HG03460 (cell line): ENCODE measurements around the gene TASP1.
"Not testable (repeated sequence)": the region's sequence is repeated elsewhere in the genome, so short reads cannot be mapped to it uniquely, and the experiment has no call there.

Source experiments
- ATAC-seq: cut with Tn5 transposase; IDR thresholded peaks from one replicate; pipeline ENCODE4 v1.9.1; 2021; ENCODE audit not compliant: unreplicated experiment

The TASP1 gene

GRCh38 chr20:13650474-13650873 is 11.7 kb upstream of the TASP1 start:
- no peak for ATAC-seq

- no peak for ATAC-seq
Measured at GRCh38 chr20:13648291-13649228, 9.8 kb upstream of the TASP1 start.

DNA sequence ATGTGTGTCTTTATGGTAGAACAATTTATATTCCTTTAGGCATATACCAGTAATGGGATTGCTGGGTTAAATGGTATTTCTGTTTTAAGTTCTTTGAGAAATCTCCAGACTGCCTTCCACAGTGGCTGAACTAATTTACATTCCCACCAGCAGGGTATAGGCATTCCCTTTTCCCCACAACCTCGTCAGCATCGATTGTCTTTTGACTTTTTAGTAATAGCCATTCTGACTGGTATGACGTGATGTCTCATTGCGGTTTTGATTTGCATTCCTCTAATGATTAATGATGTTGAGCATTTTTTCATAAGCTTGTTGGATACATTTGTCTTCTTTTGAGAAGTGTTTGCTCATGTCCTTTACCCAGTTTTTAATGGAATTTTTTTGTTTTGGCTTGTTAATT is 5.3 kb upstream of the TASP1 start:
- no peak for ATAC-seq

DNA sequence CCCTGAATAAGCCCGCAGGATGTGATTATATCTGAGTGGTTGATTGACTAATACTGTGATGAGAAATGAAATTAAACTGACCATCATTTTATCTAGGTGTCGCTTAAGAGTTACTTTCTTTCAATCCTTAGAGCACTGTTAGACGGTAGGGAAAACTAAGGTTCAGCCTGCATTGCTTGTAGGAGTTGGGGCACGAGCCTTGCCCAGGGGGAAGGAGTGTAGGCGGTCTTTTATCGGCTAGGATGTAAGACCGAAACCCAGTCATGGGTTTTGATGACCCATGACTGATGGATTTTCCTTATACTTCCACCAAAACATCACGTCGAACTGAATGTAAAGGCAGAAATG is 392 bp upstream of the TASP1 start:
- ATAC-seq: no peak

GRCh38 chr20:13638162-13638495 is 603 bp downstream of the TASP1 start:
- ATAC-seq: no peak

- ATAC-seq: no peak
Measured at GRCh38 chr20:13632431-13632830, 6.3 kb downstream of the TASP1 start.

DNA sequence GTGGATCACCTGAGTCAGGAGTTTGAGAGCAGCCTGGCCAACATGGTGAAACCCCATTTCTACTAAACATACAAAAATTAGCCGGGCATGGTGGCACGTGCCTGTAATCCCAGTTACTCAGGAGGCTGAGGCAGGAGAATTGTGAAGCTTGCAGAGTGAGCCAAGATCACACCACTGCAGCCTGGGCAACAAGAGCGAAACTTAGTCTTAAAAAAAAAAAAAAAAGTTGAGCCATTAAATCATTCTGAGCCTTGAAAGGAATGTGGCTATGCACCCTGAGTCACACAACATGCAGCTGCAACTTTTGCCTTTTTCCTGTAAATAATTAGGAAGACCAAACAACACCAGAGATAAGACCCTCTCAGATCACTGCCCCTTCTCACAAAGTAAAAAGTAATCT is 11.2 kb downstream of the TASP1 start:
- not testable (repeated sequence) for ATAC-seq

DNA sequence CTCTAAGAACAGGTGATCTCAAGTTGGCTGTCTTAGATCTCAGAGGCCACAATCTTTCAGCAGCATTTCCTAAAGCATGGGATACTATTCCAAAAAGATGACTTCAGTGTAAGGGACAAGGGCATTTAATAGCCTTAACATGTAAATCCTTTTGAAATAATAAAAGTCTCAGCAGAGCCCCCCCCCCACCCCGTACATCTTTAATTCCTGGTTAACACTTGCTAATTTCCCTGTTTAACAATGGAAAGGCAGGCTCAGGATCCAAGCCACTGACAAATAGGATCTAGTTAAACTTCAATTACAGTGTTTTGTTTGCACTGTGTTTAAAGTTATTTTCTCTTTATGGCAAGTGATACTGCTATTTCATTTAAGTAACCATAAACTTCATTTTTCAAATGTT is 12.0 kb downstream of the TASP1 start:
- no peak for ATAC-seq

- ATAC-seq: no peak
Measured at GRCh38 chr20:13625304-13625979, 13.3 kb downstream of the TASP1 start.

GRCh38 chr20:13619415-13619814 is 19.3 kb downstream of the TASP1 start:
- not testable (repeated sequence) for ATAC-seq

GRCh38 chr20:13618456-13618855 is 20.3 kb downstream of the TASP1 start:
- ATAC-seq: not testable (repeated sequence)

DNA sequence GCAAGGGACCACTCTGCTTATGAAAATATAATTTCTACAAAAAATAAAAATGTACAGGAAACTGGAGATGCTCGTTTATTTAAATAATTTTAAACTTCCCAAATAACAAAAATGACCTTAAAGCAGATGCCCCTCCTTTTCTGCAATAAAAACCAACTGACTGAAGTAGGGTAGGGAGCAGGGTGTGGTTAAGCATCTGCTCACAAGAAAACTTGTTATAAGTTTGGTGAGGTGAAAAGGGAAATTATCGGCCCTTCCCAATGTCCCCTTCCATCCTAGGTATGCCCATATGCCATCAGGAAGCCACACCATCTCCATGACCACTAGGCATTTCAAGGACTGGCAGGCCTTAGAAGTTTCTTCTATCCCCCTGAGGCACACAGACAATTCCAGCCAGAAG is 21.1 kb downstream of the TASP1 start:
- ATAC-seq: not testable (repeated sequence)

GRCh38 chr20:13616713-13617112 is 22.0 kb downstream of the TASP1 start:
- ATAC-seq: not testable (repeated sequence)

GRCh38 chr20:13613917-13614316 is 24.8 kb downstream of the TASP1 start:
- no peak for ATAC-seq

- ATAC-seq: no peak
Measured at GRCh38 chr20:13611611-13612125, 27.1 kb downstream of the TASP1 start.

DNA sequence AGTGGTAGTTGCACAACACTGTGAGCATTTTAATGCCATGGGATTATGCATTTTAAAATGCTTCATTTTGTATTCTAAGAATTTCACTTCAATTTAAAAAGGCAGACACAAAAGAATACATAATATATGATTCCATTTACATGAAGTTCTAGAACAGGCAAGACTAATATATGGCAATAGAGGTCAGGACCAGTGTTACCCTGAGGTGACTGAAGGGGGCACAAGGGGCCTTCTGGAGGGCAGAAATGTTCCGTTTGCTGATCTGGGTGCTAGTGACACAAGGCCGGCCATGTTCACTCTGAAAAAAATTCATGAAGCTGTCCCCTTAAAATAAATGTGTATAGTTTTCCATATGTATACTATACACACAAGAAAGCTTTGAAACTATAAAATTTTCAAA is 28.5 kb downstream of the TASP1 start:
- ATAC-seq: no peak

- ATAC-seq: no peak
Measured at GRCh38 chr20:13608066-13608465, 30.7 kb downstream of the TASP1 start.

GRCh38 chr20:13593423-13593822 is 45.3 kb downstream of the TASP1 start:
- ATAC-seq: not testable (repeated sequence)

GRCh38 chr20:13588049-13588448 is 50.7 kb downstream of the TASP1 start:
- no peak for ATAC-seq

- no peak for ATAC-seq
Measured at GRCh38 chr20:13587370-13587769, 51.4 kb downstream of the TASP1 start.

- no peak for ATAC-seq
Measured at GRCh38 chr20:13586133-13586532, 52.6 kb downstream of the TASP1 start.

DNA sequence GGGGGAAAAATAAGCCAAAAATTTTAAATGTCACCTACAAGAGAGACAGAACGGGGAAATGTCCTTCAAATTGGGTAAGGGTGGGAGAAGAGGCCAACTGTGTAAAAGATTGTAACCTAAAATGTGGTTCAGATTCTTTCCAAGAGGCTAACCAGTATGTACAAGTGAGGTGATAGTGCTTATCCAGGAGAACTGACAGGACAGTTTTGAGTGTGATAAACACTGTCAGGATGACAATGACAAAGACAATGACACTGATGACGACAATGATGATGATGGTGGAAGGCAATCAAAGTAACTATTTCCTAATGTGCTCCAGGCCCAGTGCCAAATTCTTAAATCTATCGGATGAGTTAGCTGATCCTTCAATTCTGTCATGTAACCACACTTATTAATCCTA is 57.3 kb downstream of the TASP1 start:
- no peak for ATAC-seq
